Endothelial cell of umbilical vein (primary cell): ENCODE results near the gene NDUFA6.

Experiments used
- CTCF ChIP-seq, 2 donors: IDR thresholded peaks; 1 replicate in 1 of 2; 2 replicates in 1 of 2; pipeline ENCODE4 v1.5.1; 2011; ENCODE audit warnings: low read length in 2 of 2, mild to moderate bottlenecking in 2 of 2, moderate library complexity in 2 of 2, control low read depth in 1 of 2, inconsistent platforms in 1 of 2, low read depth in 1 of 2; ENCODE audit not compliant: insufficient read depth in 1 of 2; ENCODE audit errors: extremely low read depth in 1 of 2
- FOS ChIP-seq: IDR thresholded peaks from 2 replicates; pipeline ENCODE4 v1.6.1; 2011; ENCODE audit warnings: mild to moderate bottlenecking, low read length, moderate library complexity, borderline replicate concordance; ENCODE audit not compliant: insufficient read depth
- GATA2 ChIP-seq: IDR thresholded peaks from 2 replicates; pipeline ENCODE4 v1.7.0; 2011; ENCODE audit warnings: low read depth, mild to moderate bottlenecking, moderate library complexity, mixed read lengths, low read length; ENCODE audit not compliant: insufficient read length, insufficient read depth
- MYC ChIP-seq: IDR thresholded peaks from one replicate; pipeline ENCODE4 v1.6.1; 2011; ENCODE audit warnings: mild to moderate bottlenecking, low read depth, low read length

GRCh38 chr22:42080287-42080686 lies 10.3 kb downstream of the NDUFA6 start:
- TF ChIP-seq MYC (no peak), CTCF (IDR thresholded peaks at IDR 0.05; ENCODE audit: extremely low read depth in 1 of 2, insufficient read depth in 1 of 2, low read depth in 1 of 2, low read length in 2 of 2) (no peak), FOS (no peak), GATA2 (no peak)
